ENCODE data around the gene TCTN1. TPM values are rescaled to one million over a fixed set of nuclear protein-coding genes. Genes with fewer than 3 reads are reported as not detected.
A peak's percentile ranks its signal among the peaks of the same experiment; 100 is the strongest.

The TCTN1 gene
- total and polyA plus RNA-seq, 9 of the 15 experiments (the other 6 are each of a cell fraction or from before 2014, with no cell fraction given), result 0.32 to 12.5 (median 4.0) TPM

DNA sequence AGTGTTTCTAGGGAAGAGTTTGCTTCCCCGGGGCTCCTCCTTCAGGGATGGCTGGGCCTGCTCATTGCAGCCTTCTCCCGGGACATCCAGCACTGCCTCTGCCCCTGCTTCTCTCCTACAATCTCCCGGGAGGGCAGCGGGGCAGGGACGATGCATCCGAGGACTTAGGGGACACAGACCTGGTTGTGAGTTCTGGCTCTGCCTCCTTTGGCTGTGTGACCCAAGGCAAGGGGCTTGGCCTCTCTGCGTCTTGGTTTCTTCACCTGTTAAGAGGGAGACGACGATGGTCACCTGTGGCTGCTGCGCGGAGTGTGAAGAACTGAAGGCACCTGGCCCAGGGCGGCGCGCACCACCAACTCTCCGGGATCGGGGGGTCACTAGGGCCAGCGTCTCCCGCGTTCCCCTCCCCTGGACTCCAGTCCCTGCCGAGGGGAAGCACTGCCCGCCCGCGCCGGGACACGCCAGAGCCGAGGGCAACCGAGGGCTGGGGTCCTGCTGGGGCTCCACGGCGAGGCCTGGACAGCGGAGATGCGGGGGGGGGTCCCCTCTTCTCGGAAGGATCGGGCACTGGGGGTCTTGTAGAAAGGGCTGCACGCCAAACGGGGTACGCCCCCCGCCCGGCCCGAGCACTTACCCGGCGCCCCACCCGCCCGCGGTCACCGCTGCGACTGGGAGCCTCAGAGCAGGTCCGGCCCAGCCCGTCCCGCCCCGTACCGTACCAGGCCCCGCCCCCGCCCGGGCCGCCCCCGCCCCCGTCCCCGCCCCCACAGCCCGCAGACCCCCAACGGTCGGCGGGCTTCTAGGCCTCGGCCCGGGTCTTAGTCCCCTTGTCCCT is 74.7 kb downstream of the TCTN1 start, which contains the start of gene HVCN1:
TSS of gene HVCN1 (minus strand) at position 670 of the 835 bp plus-strand sequence. CDS start 5,870 bp downstream, outside the sequence.
- Histone ChIP-seq H4K20me1 (replicated peaks; ENCODE audit: control insufficient read depth, insufficient read depth, low read length) (no peaks in the 10 kb centered on the region; the same call in none of the 2 replicates), H3K9ac (ENCODE audit: insufficient read depth in 1 of 2, low read depth in 2 of 2, low read length in 2 of 2) (peak within 1 kb of the TSS in 1 of 2 experiments; percentile 87; a peak in 2 of 4 replicates), H3K4me1 (replicated peaks in 1 of 2; ENCODE audit: control insufficient read depth in 2 of 2, insufficient read depth in 2 of 2, low read length in 2 of 2) (peaks cover 26 to 33% of the 10 kb centered on the region in 2 experiments), H2AFZ (ENCODE audit: low read depth, low read length) (peak within 1 kb of the TSS; percentile 89), H3K4me2 (ENCODE audit: insufficient read depth, low read length) (peak within 1 kb of the TSS; percentile 64), H3K36me3 (ENCODE audit: control insufficient read depth, insufficient read depth, low read length) (no peaks in the 10 kb centered on the region), H3K27ac (ENCODE audit: extremely low read depth, low read depth, low read length) (0 out of 3 replicates have a peak within 1 kb of the TSS, but pooled peaks have one; percentile 5), H3K9me1 (ENCODE audit: control insufficient read depth, insufficient read depth, low read length) (peaks cover 5% of the 10 kb centered on the region), H3K9me3 (replicated peaks; ENCODE audit: control insufficient read depth, insufficient read depth, low read depth, low read length) (no peaks in the 10 kb centered on the region), H3K79me2 (ENCODE audit: control insufficient read depth, insufficient read depth, low read length) (no peaks in the 10 kb centered on the region), H3K4me3 (peak within 1 kb of the TSS; percentile 23), H3K27me3 (ENCODE audit: control insufficient read depth in 2 of 2, insufficient read depth in 2 of 2, low read length in 2 of 2) (peaks cover 14 to 30% of the 10 kb centered on the region in 2 experiments; a peak in 4 of 5 replicates)
- TF ChIP-seq, protein P1, sequence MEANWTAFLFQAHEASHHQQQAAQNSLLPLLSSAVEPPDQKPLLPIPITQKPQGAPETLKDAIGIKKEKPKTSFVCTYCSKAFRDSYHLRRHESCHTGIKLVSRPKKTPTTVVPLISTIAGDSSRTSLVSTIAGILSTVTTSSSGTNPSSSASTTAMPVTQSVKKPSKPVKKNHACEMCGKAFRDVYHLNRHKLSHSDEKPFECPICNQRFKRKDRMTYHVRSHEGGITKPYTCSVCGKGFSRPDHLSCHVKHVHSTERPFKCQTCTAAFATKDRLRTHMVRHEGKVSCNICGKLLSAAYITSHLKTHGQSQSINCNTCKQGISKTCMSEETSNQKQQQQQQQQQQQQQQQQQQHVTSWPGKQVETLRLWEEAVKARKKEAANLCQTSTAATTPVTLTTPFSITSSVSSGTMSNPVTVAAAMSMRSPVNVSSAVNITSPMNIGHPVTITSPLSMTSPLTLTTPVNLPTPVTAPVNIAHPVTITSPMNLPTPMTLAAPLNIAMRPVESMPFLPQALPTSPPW (CRISPR knock-in tag; IDR thresholded peaks at IDR 0.05), result peak; percentile 40; the same call in 1 of the 2 replicates
- TF ChIP-seq, protein P2, sequence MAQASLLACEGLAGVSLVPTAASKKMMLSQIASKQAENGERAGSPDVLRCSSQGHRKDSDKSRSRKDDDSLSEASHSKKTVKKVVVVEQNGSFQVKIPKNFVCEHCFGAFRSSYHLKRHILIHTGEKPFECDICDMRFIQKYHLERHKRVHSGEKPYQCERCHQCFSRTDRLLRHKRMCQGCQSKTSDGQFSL (CRISPR knock-in tag; IDR thresholded peaks at IDR 0.05), result 0 out of 2 replicates have a peak, but pooled peaks have one; percentile 35
- TF ChIP-seq, protein P2 (tag; IDR thresholded peaks at IDR 0.05), result no peak
- TF ChIP-seq ZFP36 (IDR thresholded peaks at IDR 0.05; ENCODE audit: low read depth, low read length, partially characterized antibody), result peak; percentile 15
- TF ChIP-seq, protein P3, sequence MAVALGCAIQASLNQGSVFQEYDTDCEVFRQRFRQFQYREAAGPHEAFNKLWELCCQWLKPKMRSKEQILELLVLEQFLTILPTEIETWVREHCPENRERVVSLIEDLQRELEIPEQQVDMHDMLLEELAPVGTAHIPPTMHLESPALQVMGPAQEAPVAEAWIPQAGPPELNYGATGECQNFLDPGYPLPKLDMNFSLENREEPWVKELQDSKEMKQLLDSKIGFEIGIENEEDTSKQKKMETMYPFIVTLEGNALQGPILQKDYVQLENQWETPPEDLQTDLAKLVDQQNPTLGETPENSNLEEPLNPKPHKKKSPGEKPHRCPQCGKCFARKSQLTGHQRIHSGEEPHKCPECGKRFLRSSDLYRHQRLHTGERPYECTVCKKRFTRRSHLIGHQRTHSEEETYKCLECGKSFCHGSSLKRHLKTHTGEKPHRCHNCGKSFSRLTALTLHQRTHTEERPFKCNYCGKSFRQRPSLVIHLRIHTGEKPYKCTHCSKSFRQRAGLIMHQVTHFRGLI (CRISPR knock-in tag; IDR thresholded peaks at IDR 0.05), result no peak
- no peak for TF ChIP-seq NR2C2 (CRISPR knock-in tag; IDR thresholded peaks at IDR 0.05)
- no peak for TF ChIP-seq NR2C2 (tag; IDR thresholded peaks at IDR 0.05)
- TF ChIP-seq BCOR (IDR thresholded peaks at IDR 0.05), result peak; percentile 9; the same call in 1 of the 2 replicates
- peak; percentile 15 for TF ChIP-seq HMGN3 (IDR thresholded peaks at IDR 0.05; ENCODE audit: borderline replicate concordance, extremely low read depth, insufficient read length, low read depth, low read length)
- TF ChIP-seq, protein P4, sequence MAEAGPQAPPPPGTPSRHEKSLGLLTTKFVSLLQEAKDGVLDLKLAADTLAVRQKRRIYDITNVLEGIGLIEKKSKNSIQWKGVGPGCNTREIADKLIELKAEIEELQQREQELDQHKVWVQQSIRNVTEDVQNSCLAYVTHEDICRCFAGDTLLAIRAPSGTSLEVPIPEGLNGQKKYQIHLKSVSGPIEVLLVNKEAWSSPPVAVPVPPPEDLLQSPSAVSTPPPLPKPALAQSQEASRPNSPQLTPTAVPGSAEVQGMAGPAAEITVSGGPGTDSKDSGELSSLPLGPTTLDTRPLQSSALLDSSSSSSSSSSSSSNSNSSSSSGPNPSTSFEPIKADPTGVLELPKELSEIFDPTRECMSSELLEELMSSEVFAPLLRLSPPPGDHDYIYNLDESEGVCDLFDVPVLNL (CRISPR knock-in tag; IDR thresholded peaks at IDR 0.05; ENCODE audit: low read depth), result 0 out of 2 replicates have a peak, but pooled peaks have one; percentile 24
- TF ChIP-seq PRMT5 (CRISPR knock-in tag; IDR thresholded peaks at IDR 0.05), result 0 out of 2 replicates have a peak, but pooled peaks have one; percentile 19
- WGBS (ENCODE audit: insufficient coverage, low coverage, missing lambda C conversion rate), result 26% methylated on average over 27 of the region's 64 CpGs
- no TSS peak for BruUV-seq (replicated peaks)
- ATAC-seq (peak; percentile 78), DNase-seq (ENCODE audit: extremely low read depth in 1 of 4, low spot score in 3 of 4) (peak; percentile 28 to 87 (median 76)), FAIRE-seq (no peak)
- in situ Hi-C loops (cut with MboI) (no loop called here), intact Hi-C loops (cut with micrococcal nuclease) (no loop called here)
- CTCF ChIA-PET (ENCODE audit: low intra/inter-chr PET ratio), result no interaction called here
- POLR2A ChIA-PET, result interaction anchor here (0.9 kb wide), 1 partner anchor 7 kb away, joined by 3 read pairs; no protein-coding TSS in a partner anchor
